GM12878 (cell line): Measurements from ENCODE around the gene MPRIP.

Source experiments
- CEBPB ChIP-seq, 2 experiments: fragments of 150-350 bp in 1 of 2; IDR thresholded peaks; 2 replicates each; pipeline ENCODE4 v1.6.1; 2012 to 2014; ENCODE audit warnings: low read depth in 2 of 2, low read length in 2 of 2, borderline replicate concordance in 1 of 2, inconsistent platforms in 1 of 2
- EZH2 ChIP-seq: IDR thresholded peaks from 2 replicates; pipeline ENCODE4 v1.6.1; 2012; ENCODE audit warnings: low read depth, mild to moderate bottlenecking, control low read depth, inconsistent platforms, low read length, borderline replicate concordance; ENCODE audit not compliant: control insufficient read depth
- HDAC2 ChIP-seq: fragments of 200-600 bp; sonication (generic); IDR thresholded peaks from 2 replicates; pipeline ENCODE4 v1.6.1; 2017
- RCOR1 ChIP-seq: conservative IDR thresholded peaks from 2 replicates; pipeline ENCODE4 v1.6.1; 2012; ENCODE audit warnings: low read depth, low read length, improper control_type of control experiment
- SRF ChIP-seq, 2 experiments: IDR thresholded peaks; 2 replicates each; pipeline ENCODE4 v1.6.1; 2011; ENCODE audit warnings: low read depth in 2 of 2, low read length in 2 of 2, mild to moderate bottlenecking in 1 of 2, moderate library complexity in 1 of 2
- TAF1 ChIP-seq: IDR thresholded peaks from 2 replicates; pipeline ENCODE4 v1.6.1; 2011; ENCODE audit warnings: mild to moderate bottlenecking, low read depth, low read length, borderline replicate concordance
- ZNF24 ChIP-seq: fragments of 450-650 bp; IDR thresholded peaks from 2 replicates; pipeline ENCODE4 v1.6.1; 2017; ENCODE audit warnings: antibody characterized with exemption, mild to moderate bottlenecking
- ZSCAN29 ChIP-seq: fragments of 450-650 bp; IDR thresholded peaks from 2 replicates; pipeline ENCODE4 v1.6.1; 2017; ENCODE audit warnings: mild to moderate bottlenecking, moderate library complexity
- TF ChIP-seq, protein P1 (sequence below): IDR thresholded peaks from 2 replicates; pipeline ENCODE4 v1.6.1; 2011; ENCODE audit warnings: borderline replicate concordance, low read depth, mild to moderate bottlenecking, moderate library complexity, low read length; ENCODE audit not compliant: insufficient read depth, poor library complexity, severe bottlenecking
- TF ChIP-seq, protein P2 (sequence below), 3 experiments: IDR thresholded peaks in 2 of 3; conservative IDR thresholded peaks in 1 of 3; 2 replicates each; pipeline ENCODE4 v1.5.1; 2011; ENCODE audit warnings: low read depth in 3 of 3, low read length in 3 of 3, mild to moderate bottlenecking in 3 of 3, control low read depth in 2 of 3, moderate library complexity in 2 of 3, inconsistent platforms in 1 of 3, mixed read lengths in 1 of 3; ENCODE audit not compliant: control insufficient read depth in 2 of 3, insufficient read depth in 1 of 3; ENCODE audit errors: extremely low read depth in 1 of 3
- TF ChIP-seq, protein P3 (sequence below): fragments of 450-650 bp; IDR thresholded peaks from 2 replicates; pipeline ENCODE4 v1.6.1; 2017; ENCODE audit warnings: mild to moderate bottlenecking
- TF ChIP-seq, protein P4 (sequence below): IDR thresholded peaks from 2 replicates; pipeline ENCODE4 v1.6.1; 2012; ENCODE audit warnings: low read depth, low read length, improper control_type of control experiment
- TF ChIP-seq, protein P5 (sequence below): fragments of 450-650 bp; IDR thresholded peaks from 2 replicates; pipeline ENCODE4 v1.6.1; 2018; ENCODE audit warnings: borderline replicate concordance, mild to moderate bottlenecking; ENCODE audit not compliant: partially characterized antibody

DNA sequence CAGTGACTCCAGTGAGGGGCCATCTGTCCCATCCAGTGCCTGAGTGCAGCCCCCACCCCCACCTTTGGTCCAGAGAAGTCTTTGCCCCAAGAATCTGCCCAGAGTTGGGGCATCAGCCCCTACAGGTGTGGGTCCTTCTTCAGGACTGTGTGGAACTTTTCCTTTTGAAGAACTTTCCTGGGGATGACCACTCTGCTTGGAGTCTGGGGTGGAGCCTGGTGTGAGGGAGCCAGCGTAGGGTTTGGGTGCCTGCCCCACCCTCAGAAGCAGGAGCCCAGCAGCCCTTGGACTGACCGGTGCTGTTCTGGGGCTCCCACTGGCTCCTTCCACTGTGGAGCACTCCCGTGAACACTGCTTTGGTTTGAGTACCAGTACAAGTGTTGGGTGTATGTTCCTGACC is 19.3 kb downstream of the MPRIP start:
- TF ChIP-seq, protein P1, sequence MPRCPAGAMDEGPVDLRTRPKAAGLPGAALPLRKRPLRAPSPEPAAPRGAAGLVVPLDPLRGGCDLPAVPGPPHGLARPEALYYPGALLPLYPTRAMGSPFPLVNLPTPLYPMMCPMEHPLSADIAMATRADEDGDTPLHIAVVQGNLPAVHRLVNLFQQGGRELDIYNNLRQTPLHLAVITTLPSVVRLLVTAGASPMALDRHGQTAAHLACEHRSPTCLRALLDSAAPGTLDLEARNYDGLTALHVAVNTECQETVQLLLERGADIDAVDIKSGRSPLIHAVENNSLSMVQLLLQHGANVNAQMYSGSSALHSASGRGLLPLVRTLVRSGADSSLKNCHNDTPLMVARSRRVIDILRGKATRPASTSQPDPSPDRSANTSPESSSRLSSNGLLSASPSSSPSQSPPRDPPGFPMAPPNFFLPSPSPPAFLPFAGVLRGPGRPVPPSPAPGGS, result no peak
- TF ChIP-seq ZNF24, result no peak
- TF ChIP-seq RCOR1, result no peak
- TF ChIP-seq ZSCAN29, result no peak
- TF ChIP-seq, protein P2, sequence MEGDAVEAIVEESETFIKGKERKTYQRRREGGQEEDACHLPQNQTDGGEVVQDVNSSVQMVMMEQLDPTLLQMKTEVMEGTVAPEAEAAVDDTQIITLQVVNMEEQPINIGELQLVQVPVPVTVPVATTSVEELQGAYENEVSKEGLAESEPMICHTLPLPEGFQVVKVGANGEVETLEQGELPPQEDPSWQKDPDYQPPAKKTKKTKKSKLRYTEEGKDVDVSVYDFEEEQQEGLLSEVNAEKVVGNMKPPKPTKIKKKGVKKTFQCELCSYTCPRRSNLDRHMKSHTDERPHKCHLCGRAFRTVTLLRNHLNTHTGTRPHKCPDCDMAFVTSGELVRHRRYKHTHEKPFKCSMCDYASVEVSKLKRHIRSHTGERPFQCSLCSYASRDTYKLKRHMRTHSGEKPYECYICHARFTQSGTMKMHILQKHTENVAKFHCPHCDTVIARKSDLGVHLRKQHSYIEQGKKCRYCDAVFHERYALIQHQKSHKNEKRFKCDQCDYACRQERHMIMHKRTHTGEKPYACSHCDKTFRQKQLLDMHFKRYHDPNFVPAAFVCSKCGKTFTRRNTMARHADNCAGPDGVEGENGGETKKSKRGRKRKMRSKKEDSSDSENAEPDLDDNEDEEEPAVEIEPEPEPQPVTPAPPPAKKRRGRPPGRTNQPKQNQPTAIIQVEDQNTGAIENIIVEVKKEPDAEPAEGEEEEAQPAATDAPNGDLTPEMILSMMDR (IDR thresholded peaks at IDR 0.05 in 2 of 3, conservative IDR thresholded peaks at IDR 0.05 in 1 of 3; ENCODE audit: control insufficient read depth in 2 of 3, extremely low read depth in 1 of 3, insufficient read depth in 1 of 3, low read depth in 3 of 3, low read length in 3 of 3), result no peak
- TF ChIP-seq EZH2, result no peak
- TF ChIP-seq HDAC2, result no peak
- TF ChIP-seq, protein P3, sequence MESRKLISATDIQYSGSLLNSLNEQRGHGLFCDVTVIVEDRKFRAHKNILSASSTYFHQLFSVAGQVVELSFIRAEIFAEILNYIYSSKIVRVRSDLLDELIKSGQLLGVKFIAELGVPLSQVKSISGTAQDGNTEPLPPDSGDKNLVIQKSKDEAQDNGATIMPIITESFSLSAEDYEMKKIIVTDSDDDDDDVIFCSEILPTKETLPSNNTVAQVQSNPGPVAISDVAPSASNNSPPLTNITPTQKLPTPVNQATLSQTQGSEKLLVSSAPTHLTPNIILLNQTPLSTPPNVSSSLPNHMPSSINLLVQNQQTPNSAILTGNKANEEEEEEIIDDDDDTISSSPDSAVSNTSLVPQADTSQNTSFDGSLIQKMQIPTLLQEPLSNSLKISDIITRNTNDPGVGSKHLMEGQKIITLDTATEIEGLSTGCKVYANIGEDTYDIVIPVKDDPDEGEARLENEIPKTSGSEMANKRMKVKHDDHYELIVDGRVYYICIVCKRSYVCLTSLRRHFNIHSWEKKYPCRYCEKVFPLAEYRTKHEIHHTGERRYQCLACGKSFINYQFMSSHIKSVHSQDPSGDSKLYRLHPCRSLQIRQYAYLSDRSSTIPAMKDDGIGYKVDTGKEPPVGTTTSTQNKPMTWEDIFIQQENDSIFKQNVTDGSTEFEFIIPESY, result no peak
- no peak for TF ChIP-seq TAF1
- TF ChIP-seq SRF (IDR thresholded peaks at IDR 0.05; ENCODE audit: low read depth in 2 of 2, low read length in 2 of 2), result no peak
- no peak for TF ChIP-seq CEBPB (IDR thresholded peaks at IDR 0.05; ENCODE audit: borderline replicate concordance in 1 of 2, low read depth in 2 of 2, low read length in 2 of 2)
- TF ChIP-seq, protein P4, sequence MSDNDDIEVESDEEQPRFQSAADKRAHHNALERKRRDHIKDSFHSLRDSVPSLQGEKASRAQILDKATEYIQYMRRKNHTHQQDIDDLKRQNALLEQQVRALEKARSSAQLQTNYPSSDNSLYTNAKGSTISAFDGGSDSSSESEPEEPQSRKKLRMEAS, result no peak
- TF ChIP-seq, protein P5, sequence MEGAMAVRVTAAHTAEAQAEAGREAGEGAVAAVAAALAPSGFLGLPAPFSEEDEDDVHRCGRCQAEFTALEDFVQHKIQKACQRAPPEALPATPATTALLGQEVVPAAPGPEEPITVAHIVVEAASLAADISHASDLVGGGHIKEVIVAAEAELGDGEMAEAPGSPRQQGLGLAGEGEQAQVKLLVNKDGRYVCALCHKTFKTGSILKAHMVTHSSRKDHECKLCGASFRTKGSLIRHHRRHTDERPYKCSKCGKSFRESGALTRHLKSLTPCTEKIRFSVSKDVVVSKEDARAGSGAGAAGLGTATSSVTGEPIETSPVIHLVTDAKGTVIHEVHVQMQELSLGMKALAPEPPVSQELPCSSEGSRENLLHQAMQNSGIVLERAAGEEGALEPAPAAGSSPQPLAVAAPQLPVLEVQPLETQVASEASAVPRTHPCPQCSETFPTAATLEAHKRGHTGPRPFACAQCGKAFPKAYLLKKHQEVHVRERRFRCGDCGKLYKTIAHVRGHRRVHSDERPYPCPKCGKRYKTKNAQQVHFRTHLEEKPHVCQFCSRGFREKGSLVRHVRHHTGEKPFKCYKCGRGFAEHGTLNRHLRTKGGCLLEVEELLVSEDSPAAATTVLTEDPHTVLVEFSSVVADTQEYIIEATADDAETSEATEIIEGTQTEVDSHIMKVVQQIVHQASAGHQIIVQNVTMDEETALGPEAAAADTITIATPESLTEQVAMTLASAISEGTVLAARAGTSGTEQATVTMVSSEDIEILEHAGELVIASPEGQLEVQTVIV, result no peak
